H1 (cell line): ENCODE measurements around the gene L3HYPDH.

Experiments used
- CHD1 ChIP-seq: IDR thresholded peaks from 2 replicates; pipeline ENCODE4 v1.6.1; 2012; ENCODE audit warnings: low read depth, low read length, improper control_type of control experiment
- CHD2 ChIP-seq: IDR thresholded peaks from 2 replicates; pipeline ENCODE4 v1.6.1; 2012; ENCODE audit warnings: low read length, improper control_type of control experiment
- EZH2 ChIP-seq: fragments of 200-600 bp; sonication (generic); IDR thresholded peaks from 2 replicates; pipeline ENCODE4 v1.7.1; 2012; ENCODE audit warnings: low read depth, mild to moderate bottlenecking, moderate library complexity, low read length, inconsistent platforms; ENCODE audit not compliant: severe bottlenecking
- FOSL1 ChIP-seq: IDR thresholded peaks from 2 replicates; pipeline ENCODE4 v1.6.1; 2011; ENCODE audit warnings: mild to moderate bottlenecking, low read depth, low read length, moderate library complexity; ENCODE audit not compliant: insufficient read depth
- JUND ChIP-seq: IDR thresholded peaks from 2 replicates; pipeline ENCODE4 v1.6.1; 2011; ENCODE audit warnings: mild to moderate bottlenecking, improper control_type of control experiment, low read length
- POLR2A ChIP-seq, 2 experiments: IDR thresholded peaks; 1 replicate in 1 of 2; 2 replicates in 1 of 2; pipeline ENCODE4 v1.6.1; 2011; ENCODE audit warnings: low read depth in 2 of 2, low read length in 2 of 2, mild to moderate bottlenecking in 2 of 2; ENCODE audit errors: control extremely low read depth in 1 of 2
- TF ChIP-seq, protein P1 (sequence below), 3 experiments: IDR thresholded peaks; 1 replicate in 2 of 3; 2 replicates in 1 of 3; pipeline versions ENCODE4 v1.5.1 to v1.6.1; 2011; ENCODE audit warnings: low read length in 3 of 3, mild to moderate bottlenecking in 3 of 3, inconsistent platforms in 2 of 3, low read depth in 1 of 3, moderate library complexity in 1 of 3; ENCODE audit not compliant: insufficient read depth in 1 of 3; ENCODE audit errors: control extremely low read depth in 1 of 3

GRCh38 chr14:59510966-59511365, 26.8 kb upstream of the L3HYPDH start:
- no peak for TF ChIP-seq JUND
- TF ChIP-seq, protein P1, sequence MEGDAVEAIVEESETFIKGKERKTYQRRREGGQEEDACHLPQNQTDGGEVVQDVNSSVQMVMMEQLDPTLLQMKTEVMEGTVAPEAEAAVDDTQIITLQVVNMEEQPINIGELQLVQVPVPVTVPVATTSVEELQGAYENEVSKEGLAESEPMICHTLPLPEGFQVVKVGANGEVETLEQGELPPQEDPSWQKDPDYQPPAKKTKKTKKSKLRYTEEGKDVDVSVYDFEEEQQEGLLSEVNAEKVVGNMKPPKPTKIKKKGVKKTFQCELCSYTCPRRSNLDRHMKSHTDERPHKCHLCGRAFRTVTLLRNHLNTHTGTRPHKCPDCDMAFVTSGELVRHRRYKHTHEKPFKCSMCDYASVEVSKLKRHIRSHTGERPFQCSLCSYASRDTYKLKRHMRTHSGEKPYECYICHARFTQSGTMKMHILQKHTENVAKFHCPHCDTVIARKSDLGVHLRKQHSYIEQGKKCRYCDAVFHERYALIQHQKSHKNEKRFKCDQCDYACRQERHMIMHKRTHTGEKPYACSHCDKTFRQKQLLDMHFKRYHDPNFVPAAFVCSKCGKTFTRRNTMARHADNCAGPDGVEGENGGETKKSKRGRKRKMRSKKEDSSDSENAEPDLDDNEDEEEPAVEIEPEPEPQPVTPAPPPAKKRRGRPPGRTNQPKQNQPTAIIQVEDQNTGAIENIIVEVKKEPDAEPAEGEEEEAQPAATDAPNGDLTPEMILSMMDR (IDR thresholded peaks at IDR 0.05; ENCODE audit: control extremely low read depth in 1 of 3, insufficient read depth in 1 of 3, low read depth in 1 of 3, low read length in 3 of 3): no peak
- TF ChIP-seq CHD2: no peak
- TF ChIP-seq FOSL1: no peak
- TF ChIP-seq POLR2A (IDR thresholded peaks at IDR 0.05; ENCODE audit: control extremely low read depth in 1 of 2, low read depth in 2 of 2, low read length in 2 of 2): no peak
- no peak for TF ChIP-seq EZH2
- TF ChIP-seq CHD1: no peak
